DMS153 treated with DMSO at 0.1 percent for 48 hours (cell line): ENCODE results near the gene NFKBIA.
"Not testable (repeated sequence)": the region's sequence is repeated elsewhere in the genome, so short reads cannot be mapped to it uniquely, and the experiment has no call there.

ENCODE experiments used
- DNase-seq: peaks from one replicate; lab custom pipeline; 2025; ENCODE audit not compliant: unreplicated experiment; lab: John Stamatoyannopoulos, UW

The NFKBIA gene, protein sequence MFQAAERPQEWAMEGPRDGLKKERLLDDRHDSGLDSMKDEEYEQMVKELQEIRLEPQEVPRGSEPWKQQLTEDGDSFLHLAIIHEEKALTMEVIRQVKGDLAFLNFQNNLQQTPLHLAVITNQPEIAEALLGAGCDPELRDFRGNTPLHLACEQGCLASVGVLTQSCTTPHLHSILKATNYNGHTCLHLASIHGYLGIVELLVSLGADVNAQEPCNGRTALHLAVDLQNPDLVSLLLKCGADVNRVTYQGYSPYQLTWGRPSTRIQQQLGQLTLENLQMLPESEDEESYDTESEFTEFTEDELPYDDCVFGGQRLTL

GRCh38 chr14:35404449-35405303, at the start of gene NFKBIA:
Gene NFKBIA, minus strand, starts transcription at chr14:35404749. Its CDS starts 105 bp downstream, at chr14:35404644.
- DNase-seq: peak; percentile 66

- DNase-seq: no peak
Measured at GRCh38 chr14:35446450-35446849, 41.9 kb upstream of the NFKBIA start.

- no peak for DNase-seq
Measured at GRCh38 chr14:35444104-35444503, 39.6 kb upstream of the NFKBIA start.

- no peak for DNase-seq
Measured at GRCh38 chr14:35441160-35441559, 36.6 kb upstream of the NFKBIA start.

GRCh38 chr14:35438910-35439713, 34.6 kb upstream of the NFKBIA start:
- DNase-seq: no peak

- DNase-seq: not testable (repeated sequence)
Measured at GRCh38 chr14:35438492-35438891, 33.9 kb upstream of the NFKBIA start.

DNA sequence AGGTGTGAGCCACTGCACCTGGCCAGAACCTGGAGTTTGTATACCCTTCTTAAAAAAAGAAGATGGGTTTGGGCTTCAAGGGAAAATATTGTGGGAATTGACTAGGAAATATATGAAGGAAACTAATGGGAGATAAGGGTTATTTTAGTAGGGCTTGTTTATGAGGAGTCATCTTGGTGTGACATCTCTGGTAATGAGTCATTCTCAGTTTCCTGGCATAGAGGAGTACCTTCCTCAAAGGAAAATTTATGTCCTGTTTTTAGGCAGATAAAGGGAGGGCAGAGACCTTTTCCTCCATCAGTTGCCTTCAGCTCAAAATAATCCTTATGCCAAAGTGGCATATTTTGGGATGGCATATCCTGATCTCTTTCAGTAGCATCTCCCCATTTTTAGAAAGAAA, 30.6 kb upstream of the NFKBIA start:
- no peak for DNase-seq

GRCh38 chr14:35433826-35434225, 29.3 kb upstream of the NFKBIA start:
- DNase-seq: no peak

DNA sequence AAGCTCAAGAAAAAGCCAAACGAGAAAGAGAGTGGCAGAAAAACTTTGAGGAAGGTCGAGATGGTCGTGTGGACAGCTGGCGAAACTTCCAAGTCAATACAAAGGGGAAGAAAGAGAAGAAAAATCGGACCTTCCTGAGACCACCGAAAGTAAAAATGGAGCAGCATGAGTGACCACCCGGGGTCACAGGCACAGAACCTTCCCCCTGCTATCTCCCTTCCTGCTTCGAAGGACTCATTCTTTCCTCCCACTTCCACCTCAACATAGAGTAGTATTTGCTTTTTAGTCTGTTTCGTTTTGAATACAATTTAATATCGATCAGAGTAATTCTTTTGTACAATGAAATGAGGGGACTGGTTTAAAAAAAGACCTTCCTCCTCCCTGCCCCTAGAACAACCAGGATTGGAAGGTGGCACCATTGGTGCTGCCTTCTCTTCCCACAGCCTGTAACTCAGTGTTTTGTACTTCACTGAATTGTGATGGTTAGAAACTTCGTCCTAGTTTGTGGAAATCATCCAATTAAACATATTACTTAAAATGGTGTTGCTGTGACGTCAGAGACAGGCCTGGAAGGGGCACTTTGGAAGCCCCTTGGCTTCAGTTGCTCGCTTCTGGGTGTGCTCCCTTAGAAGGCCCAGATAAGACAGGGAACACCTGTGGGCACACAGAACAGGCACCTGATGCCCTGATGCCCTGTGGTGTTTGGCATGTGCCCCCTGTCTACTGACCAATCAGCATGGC, 26.1 kb upstream of the NFKBIA start:
- DNase-seq: no peak

- DNase-seq: no peak
Measured at GRCh38 chr14:35429951-35430350, 25.4 kb upstream of the NFKBIA start.

GRCh38 chr14:35425850-35426249, 21.3 kb upstream of the NFKBIA start:
- DNase-seq: no peak

DNA sequence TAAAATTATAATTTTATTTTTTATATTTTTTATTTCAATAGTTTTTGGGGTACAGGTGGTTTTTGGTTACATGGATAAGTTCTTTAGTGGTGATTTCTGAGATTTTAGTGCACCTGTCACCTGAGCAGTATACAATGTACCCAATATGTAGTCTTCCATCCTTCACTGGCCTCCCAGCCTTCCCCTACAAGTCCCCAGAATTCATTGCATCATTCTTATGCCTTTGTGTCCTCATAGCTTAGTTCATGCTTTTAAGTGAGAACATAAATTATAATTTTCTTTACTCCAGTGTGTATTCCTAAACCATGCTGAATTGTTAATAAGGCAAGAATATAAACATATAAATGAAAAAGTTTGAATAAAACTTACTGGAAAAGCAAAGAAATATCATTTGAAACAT, 19.1 kb upstream of the NFKBIA start:
- DNase-seq: no peak

DNA sequence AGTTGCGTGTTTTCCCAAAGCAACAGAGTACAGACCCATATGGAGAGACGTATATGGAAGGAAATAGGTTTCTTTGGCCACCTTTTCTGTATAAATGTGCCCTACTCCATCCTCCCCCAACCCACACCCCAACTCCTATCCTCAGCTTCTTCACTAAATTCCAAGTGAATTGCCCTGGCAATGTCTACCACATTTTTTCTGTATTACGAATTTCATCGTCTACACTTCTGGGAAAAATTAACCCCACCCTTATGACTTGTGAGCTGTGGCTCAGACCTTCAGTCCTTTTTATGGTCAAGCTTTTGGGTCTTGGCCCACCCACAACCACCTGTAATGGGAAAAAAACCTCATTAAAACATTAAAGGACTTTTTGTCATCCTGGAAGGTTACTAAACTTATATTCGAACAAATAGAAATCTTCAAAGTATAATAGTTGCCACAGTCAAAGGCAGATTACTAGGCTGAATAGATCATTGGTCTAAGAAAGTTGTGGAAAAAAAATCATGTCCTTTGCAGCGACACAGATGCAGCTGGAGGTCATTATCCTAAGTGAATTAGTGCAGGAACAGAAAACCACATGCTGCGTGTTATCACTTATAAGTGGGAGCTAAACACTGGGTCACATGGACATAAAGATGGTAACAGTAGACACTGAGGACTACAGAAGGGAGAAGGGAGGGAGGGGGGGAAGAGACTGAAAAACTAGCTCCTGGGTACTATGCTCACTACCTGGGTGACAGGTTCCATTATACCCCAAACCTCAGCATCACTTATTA, 15.7 kb upstream of the NFKBIA start:
- DNase-seq: no peak

GRCh38 chr14:35419429-35419841, 14.9 kb upstream of the NFKBIA start:
- no peak for DNase-seq

GRCh38 chr14:35418093-35418492, 13.5 kb upstream of the NFKBIA start:
- DNase-seq: no peak

- no peak for DNase-seq
Measured at GRCh38 chr14:35416108-35416750, 11.7 kb upstream of the NFKBIA start.

GRCh38 chr14:35414365-35414764, 9.8 kb upstream of the NFKBIA start:
- no peak for DNase-seq

DNA sequence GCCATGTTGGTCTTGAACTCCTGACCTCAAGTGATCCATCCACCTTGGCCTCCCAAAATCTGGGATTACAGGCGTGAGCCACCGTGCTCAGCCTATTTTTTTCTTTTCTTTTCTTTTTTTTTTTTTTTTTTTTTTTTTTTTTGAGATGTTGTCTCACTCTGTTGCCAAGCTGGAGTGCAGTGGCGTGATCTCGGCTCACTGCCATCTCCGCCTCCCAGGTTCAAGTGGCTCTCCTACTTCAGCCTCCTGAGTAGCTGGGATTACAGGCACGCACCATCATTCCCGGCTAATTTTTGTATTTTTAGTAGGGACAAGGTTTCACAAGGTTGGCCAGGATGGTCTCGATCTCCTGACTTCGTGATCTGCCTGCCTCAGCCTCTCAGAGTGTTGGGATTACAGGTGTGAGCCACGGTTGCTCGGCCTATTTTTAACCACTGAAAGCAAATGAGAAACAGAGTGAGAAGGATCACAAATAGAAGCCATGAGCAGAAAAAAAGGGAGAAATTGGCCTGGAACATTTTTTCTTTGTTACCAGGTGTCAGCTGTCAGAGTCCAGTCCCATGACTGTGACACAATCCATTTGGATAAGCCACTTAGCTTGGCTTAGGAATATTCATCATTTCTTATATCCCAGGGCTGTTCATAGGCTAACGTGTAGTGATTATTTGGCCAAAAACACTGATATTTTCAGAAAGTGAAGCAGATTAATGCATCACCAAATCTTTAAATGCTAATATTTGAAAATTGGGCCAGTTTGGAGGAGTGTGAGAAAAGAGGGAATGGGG, 7.9 kb upstream of the NFKBIA start:
- no peak for DNase-seq

- no peak for DNase-seq
Measured at GRCh38 chr14:35410858-35411257, 6.3 kb upstream of the NFKBIA start.
